HG03520 (cell line): Measurements from ENCODE around the gene LRR1.
"Not testable (repeated sequence)": the region's sequence is repeated elsewhere in the genome, so short reads cannot be mapped to it uniquely, and the experiment has no call there.

Experiments
- ATAC-seq: cut with Tn5 transposase; IDR thresholded peaks from one replicate; pipeline ENCODE4 v1.9.1; 2021; ENCODE audit warnings: mild to moderate bottlenecking, moderate library complexity; ENCODE audit not compliant: unreplicated experiment

LRR1 gene

GRCh38 chr14:49585803-49586672, 12.7 kb upstream of the LRR1 start, which contains the start of gene RPS29:
Gene RPS29 (minus strand): TSS chr14:49586380. CDS start chr14:49586346, 34 bp downstream.
- peak; percentile 84 for ATAC-seq

- peak; percentile 15 for ATAC-seq
Observed at GRCh38 chr14:49586673-49587460, 11.9 kb upstream of the LRR1 start.

GRCh38 chr14:49589387-49589786, 9.4 kb upstream of the LRR1 start:
- no peak for ATAC-seq

- no peak for ATAC-seq
Observed at GRCh38 chr14:49593016-49593415, 5.7 kb upstream of the LRR1 start.

GRCh38 chr14:49594347-49595091, 4.2 kb upstream of the LRR1 start:
- ATAC-seq = no peak

GRCh38 chr14:49598189-49598484, 603 bp upstream of the LRR1 start:
- ATAC-seq = no peak

- ATAC-seq = no peak
Observed at GRCh38 chr14:49607583-49607982, 8.8 kb downstream of the LRR1 start.

GRCh38 chr14:49612251-49612650, 13.5 kb downstream of the LRR1 start:
- no peak for ATAC-seq

GRCh38 chr14:49612671-49613070, 13.9 kb downstream of the LRR1 start:
- ATAC-seq = no peak

- ATAC-seq = no peak
Observed at GRCh38 chr14:49614196-49614595, 15.5 kb downstream of the LRR1 start.

GRCh38 chr14:49615776-49616175, 17.0 kb downstream of the LRR1 start:
- no peak for ATAC-seq

GRCh38 chr14:49617852-49618519, 19.2 kb downstream of the LRR1 start:
- no peak for ATAC-seq

GRCh38 chr14:49619273-49619672, 20.5 kb downstream of the LRR1 start:
- ATAC-seq = not testable (repeated sequence)

GRCh38 chr14:49619730-49620129, 21.0 kb downstream of the LRR1 start:
- no peak for ATAC-seq

GRCh38 chr14:49620182-49621113, 21.7 kb downstream of the LRR1 start, which contains the start of the genes MGAT2 and RPL36AL:
Gene MGAT2 (plus strand): TSS chr14:49620799. CDS start chr14:49621269, 470 bp downstream.
Gene RPL36AL (minus strand): TSS chr14:49620626. CDS start chr14:49619104, 1,522 bp downstream.
- ATAC-seq = peak; percentile 92

GRCh38 chr14:49621114-49621881, 22.6 kb downstream of the LRR1 start:
- ATAC-seq = peak; percentile 16

- ATAC-seq = no peak
Observed at GRCh38 chr14:49622022-49622607, 23.4 kb downstream of the LRR1 start.

GRCh38 chr14:49623387-49623786, 24.6 kb downstream of the LRR1 start:
- no peak for ATAC-seq
